Brain microvascular endothelial cell (primary cell): Measurements from ENCODE around the gene MOV10L1.

Experiments
- DNase-seq: peaks from one replicate; pipeline ENCODE4 v3.0.0-alpha.2; 2020
- H3K27ac ChIP-seq: fragments of 250-450 bp; sonication (Bioruptor Pico); 2 replicates; pipeline ENCODE4 v1.5.1; 2020; ENCODE audit warnings: mild to moderate bottlenecking, moderate library complexity
- H3K27me3 ChIP-seq: fragments of 250-450 bp; sonication (Bioruptor Pico); replicated peaks from 2 replicates; pipeline ENCODE4 v1.5.1; 2020; ENCODE audit warnings: mild to moderate bottlenecking
- H3K36me3 ChIP-seq: fragments of 250-450 bp; sonication (Bioruptor Pico); replicated peaks from 2 replicates; pipeline ENCODE4 v1.5.1; 2020; ENCODE audit warnings: mild to moderate bottlenecking
- H3K4me3 ChIP-seq: 2 replicates; pipeline ENCODE4 v1.5.1; 2011; ENCODE audit warnings: low read depth, mild to moderate bottlenecking, control low read depth, low read length, moderate library complexity
- in situ Hi-C: cut with HindIII; loops from 2 replicates; pipeline ENCODE4 v1.10.0; 2017; ENCODE audit warnings: low sequenced_read_pairs, low pct_ligation_motif_present
- TF ChIP-seq, protein P1 (sequence below): IDR thresholded peaks from 2 replicates; pipeline ENCODE4 v1.5.1; 2011; ENCODE audit warnings: low read depth, mild to moderate bottlenecking, moderate library complexity, low read length, control low read depth, inconsistent platforms; ENCODE audit errors: missing control alignments

MOV10L1 gene

DNA sequence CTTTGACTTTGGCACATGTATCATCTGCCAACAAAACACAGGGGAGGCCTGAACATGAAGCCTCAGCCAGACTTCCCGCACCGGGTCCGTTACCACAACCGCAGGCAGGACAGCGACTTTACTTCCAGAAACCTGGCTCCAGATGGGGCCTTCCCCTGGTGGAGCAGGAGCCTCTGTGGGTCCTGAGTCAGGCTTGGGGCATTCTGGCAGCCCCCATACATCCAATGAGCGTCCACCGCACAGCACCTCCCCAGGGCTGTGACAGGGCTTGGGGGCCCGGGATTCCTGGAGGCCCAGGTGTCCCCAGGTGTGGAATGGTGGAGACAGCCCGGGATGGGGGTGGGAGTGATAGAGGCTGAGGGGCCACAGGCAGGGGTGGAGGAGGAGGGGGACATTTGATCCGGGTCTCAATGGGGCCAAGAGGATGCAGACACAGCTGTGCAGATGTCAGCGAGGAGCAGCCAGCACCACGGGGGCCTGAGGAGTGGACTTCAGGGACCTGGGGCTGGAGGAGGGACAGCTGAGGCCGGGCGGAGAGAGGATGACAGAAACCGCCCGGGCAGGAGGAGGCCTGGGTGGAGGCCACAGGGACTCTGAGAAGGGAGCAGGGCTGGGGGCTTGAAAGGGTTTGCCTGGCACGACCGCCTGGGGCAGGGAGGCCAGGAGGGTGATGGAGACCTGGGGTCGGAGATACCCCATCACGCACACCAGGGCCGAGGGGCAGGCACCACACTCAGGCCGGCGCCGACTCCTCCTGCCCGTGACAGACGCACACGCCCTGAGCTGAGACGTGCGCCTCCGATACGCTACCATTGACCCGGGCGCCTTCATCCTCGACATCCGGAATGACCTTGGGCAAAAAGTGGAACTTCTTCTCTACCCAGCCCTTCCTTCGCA is 40.3 kb upstream of the MOV10L1 start:
- no peaks in the 10 kb centered on the region for H3K36me3 ChIP-seq
- H3K4me3 ChIP-seq = no peak overlapping the region
- no peaks in the 10 kb centered on the region for H3K27me3 ChIP-seq
- in situ Hi-C loops = no loop called here
- no peak overlapping the region for H3K27ac ChIP-seq
- TF ChIP-seq, protein P1, sequence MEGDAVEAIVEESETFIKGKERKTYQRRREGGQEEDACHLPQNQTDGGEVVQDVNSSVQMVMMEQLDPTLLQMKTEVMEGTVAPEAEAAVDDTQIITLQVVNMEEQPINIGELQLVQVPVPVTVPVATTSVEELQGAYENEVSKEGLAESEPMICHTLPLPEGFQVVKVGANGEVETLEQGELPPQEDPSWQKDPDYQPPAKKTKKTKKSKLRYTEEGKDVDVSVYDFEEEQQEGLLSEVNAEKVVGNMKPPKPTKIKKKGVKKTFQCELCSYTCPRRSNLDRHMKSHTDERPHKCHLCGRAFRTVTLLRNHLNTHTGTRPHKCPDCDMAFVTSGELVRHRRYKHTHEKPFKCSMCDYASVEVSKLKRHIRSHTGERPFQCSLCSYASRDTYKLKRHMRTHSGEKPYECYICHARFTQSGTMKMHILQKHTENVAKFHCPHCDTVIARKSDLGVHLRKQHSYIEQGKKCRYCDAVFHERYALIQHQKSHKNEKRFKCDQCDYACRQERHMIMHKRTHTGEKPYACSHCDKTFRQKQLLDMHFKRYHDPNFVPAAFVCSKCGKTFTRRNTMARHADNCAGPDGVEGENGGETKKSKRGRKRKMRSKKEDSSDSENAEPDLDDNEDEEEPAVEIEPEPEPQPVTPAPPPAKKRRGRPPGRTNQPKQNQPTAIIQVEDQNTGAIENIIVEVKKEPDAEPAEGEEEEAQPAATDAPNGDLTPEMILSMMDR = no peak
- DNase-seq = no peak

DNA sequence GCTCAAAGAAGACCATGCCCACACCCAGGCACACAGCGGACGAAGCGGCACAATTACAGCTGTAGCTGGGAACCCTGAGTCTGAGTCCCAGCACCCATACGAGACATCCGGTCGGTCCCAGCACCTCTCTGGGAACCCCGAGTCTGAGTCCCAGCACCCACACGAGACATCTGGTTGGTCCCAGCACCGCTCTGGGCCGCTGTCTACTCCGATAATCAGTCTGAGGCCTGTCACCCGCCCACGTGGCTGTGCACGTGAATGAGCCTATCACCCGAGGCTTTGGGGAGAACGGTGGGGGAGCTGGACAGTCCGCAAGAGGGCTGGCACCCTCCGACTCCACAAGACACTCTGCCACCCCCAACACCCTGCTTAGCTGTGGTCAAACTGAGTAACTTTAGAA is 37.9 kb upstream of the MOV10L1 start:
- Histone ChIP-seq H3K27me3 (no peaks in the 10 kb centered on the region), H3K27ac (no peak overlapping the region), H3K36me3 (no peaks in the 10 kb centered on the region), H3K4me3 (no peak overlapping the region)
- TF ChIP-seq, protein P1 = no peak
- no peak for DNase-seq
- in situ Hi-C loops = no loop called here

DNA sequence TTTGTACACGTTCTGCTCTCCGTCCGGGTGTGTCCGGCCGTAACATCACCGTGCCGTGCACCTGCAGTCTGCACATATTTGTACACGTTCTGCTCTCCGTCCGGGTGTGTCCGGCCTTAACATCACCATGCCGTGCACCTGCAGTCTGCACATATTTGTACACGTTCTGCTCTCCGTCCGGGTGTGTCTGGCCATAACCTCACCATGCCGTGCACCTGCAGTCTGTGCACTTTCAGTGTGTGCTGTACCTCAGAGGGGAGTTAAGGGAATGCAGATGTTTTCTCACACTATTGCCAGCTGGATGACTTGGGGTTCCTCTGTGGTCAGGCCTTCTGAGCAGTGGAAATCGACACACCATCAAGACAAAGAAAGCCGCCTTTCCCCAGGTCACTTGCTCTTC is 35.9 kb upstream of the MOV10L1 start:
- DNase-seq = no peak
- TF ChIP-seq, protein P1 = no peak
- in situ Hi-C loops = no loop called here

DNA sequence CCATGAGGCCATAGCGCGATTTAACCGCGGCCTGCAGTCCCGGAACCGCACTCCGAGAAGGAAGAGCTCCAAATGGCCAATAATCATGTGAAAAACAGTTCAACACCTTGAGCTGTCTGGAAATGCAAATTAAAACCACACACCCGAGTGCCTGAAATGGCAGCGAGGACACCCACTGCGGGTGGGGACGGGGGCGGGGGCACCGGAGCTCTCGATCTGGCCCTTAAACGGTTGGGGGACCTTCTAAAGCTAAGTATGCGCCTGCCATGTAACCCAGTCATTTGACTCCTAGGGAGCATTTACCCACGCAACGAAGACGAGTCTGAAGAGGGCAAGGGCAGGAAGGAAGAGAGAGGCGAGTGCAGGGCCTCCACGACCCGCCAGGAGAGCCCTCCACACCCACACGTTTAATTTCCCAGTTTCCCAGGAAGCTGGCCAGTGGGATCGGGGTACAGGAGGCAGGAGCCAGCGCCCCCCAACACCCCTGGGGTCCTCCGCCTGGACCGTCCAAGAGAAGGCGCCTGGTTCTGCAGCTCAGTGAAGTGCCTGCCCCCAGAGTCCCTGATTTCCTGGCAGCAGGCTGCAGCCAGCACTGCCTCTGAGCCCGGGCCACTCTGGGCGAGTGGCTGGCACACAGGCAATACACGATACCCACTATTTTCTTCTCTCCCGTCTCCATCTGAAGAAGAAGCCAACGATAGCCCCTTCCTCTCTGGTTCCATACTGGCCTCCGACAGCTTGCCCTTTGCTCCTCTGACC is 33.4 kb upstream of the MOV10L1 start:
- in situ Hi-C loops = no loop called here
- no peak for DNase-seq
- H3K36me3 ChIP-seq = no peaks in the 10 kb centered on the region
- H3K27ac ChIP-seq = no peak overlapping the region
- peaks cover 11% of the 10 kb centered on the region for H3K27me3 ChIP-seq
- H3K4me3 ChIP-seq = no peak overlapping the region
- TF ChIP-seq, protein P1 = no peak

More for the DNA sequence above, 35.9 kb upstream of the MOV10L1 start:
- Histone ChIP-seq H3K4me3 (no peak overlapping the region), H3K27ac (no peak overlapping the region), H3K36me3 (no peaks in the 10 kb centered on the region), H3K27me3 (peaks cover 6% of the 10 kb centered on the region)

DNA sequence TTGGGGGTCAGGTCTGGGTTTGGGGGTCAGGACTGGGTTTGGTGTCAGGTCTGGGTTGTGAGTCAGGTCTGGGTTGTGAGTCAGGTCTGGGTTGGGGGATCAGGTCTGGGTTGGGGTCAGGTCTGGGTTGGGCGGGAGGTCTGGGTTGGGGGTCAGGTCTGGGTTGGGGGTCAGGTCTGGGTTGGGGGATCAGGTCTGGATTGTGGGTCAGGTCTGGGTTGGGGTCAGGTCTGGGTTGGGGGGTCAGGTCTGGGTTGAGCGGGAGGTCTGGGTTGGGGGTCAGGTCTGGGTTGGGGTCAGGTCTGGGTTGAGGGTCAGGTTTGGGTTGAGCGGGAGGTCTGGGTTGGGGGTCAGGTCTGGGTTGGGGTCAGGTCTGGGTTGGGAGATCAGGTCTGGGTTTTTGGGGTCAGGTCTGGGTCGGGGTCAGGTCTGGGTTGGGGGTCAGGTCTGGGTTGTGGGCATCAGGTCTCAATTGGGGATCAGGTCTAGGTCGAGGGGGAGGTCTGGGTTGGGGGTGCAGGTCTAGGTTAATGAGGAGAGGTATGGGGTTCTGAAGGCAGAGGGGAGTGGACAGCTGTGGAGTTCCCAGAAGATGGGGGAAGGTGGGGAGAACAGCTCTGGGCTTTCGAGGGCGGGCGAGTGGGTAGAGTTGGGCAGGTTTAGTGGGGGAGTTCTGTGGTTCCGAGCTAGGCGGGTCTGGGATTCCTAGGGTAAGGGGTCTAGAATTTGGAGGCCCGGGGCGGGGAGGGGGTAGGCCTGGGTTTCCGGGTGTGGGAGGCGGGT is 32.3 kb upstream of the MOV10L1 start:
- no peak overlapping the region for H3K27ac ChIP-seq
- TF ChIP-seq, protein P1 = no peak
- no peak for DNase-seq
- in situ Hi-C loops = no loop called here
- no peaks in the 10 kb centered on the region for H3K36me3 ChIP-seq
- H3K4me3 ChIP-seq = no peak overlapping the region
- peaks cover 11% of the 10 kb centered on the region for H3K27me3 ChIP-seq
